ENCODE data around the gene KCNIP2. TPM values are rescaled to one million over a fixed set of nuclear protein-coding genes. Genes with fewer than 3 reads are reported as not detected.

Gene KCNIP2
- total and polyA plus RNA-seq, 2 donors (not counting 3 experiments of a cell fraction or from before 2014, with no cell fraction given): 0.36 to 2.2 TPM

- CTCF ChIA-PET: interaction anchor here (5.8 kb wide), 1 partner anchor 183 kb away, joined by 193 read pairs; no protein-coding TSS in a partner anchor
Observed at GRCh38 chr10:101785801-101786200, 57.8 kb downstream of the KCNIP2 start.

More at GRCh38 chr10:101785801-101786200, 57.8 kb downstream of the KCNIP2 start:
- DNase-seq (ENCODE audit: low read depth, low spot score) (no peak), FAIRE-seq (no peak)
- intact Hi-C loops (cut with micrococcal nuclease) (no loop called here), dilution Hi-C loops (cut with MboI; ENCODE audit: extremely low pct_ligation_motif_present, low sequenced_read_pairs) (no loop called here)
- no peak overlapping the region for H3K9ac ChIP-seq (replicated peaks; ENCODE audit: extremely low read depth, insufficient read depth, low read length)
- H4K20me1 ChIP-seq (replicated peaks; ENCODE audit: control insufficient read depth, extremely low read depth, insufficient read depth, low read length): no peaks in the 10 kb centered on the region
- no peaks in the 10 kb centered on the region for H3K27me3 ChIP-seq (ENCODE audit: control insufficient read depth in 2 of 2, insufficient read depth in 2 of 2, low read length in 2 of 2)
- no peak overlapping the region for H2AFZ ChIP-seq (ENCODE audit: low read depth, low read length)
- H3K4me3 ChIP-seq (replicated peaks in 1 of 3; ENCODE audit: insufficient read depth in 1 of 3, low read depth in 1 of 3, low read length in 3 of 3): no peak overlapping the region
- no peak for TF ChIP-seq JUN (IDR thresholded peaks at IDR 0.05; ENCODE audit: borderline replicate concordance, insufficient read depth, insufficient read length, low read depth)
- TF ChIP-seq CTCF (IDR thresholded peaks at IDR 0.05; ENCODE audit: extremely low read depth in 1 of 2, insufficient read depth in 1 of 2, low read depth in 1 of 2, low read length in 2 of 2): no peak
- no peak for TF ChIP-seq GATA2 (IDR thresholded peaks at IDR 0.05; ENCODE audit: insufficient read depth, insufficient read length, low read depth, low read length)
- TF ChIP-seq, protein P1, sequence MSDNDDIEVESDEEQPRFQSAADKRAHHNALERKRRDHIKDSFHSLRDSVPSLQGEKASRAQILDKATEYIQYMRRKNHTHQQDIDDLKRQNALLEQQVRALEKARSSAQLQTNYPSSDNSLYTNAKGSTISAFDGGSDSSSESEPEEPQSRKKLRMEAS (IDR thresholded peaks at IDR 0.05; ENCODE audit: insufficient read depth, insufficient read length): no peak
- no peak for TF ChIP-seq MYC (IDR thresholded peaks at IDR 0.05; ENCODE audit: low read depth, low read length)
- no peak for TF ChIP-seq POLR2A (IDR thresholded peaks at IDR 0.05; ENCODE audit: low read depth, low read length)
- TF ChIP-seq FOS (IDR thresholded peaks at IDR 0.05; ENCODE audit: borderline replicate concordance, insufficient read depth, low read length): no peak
- TF ChIP-seq EZH2 (IDR thresholded peaks at IDR 0.05; ENCODE audit: borderline replicate concordance, low read depth, low read length, severe bottlenecking): no peak
- TF ChIP-seq POLR2AphosphoS5 (IDR thresholded peaks at IDR 0.05; ENCODE audit: insufficient read depth, low read depth, low read length): no peak
- no peaks in the 10 kb centered on the region for H3K9me3 ChIP-seq (replicated peaks; ENCODE audit: control insufficient read depth, insufficient read depth, low read length)
- no peak overlapping the region for H3K4me2 ChIP-seq (ENCODE audit: insufficient read depth, low read length)
- peaks cover 7% of the 10 kb centered on the region for H3K79me2 ChIP-seq (ENCODE audit: control insufficient read depth, insufficient read depth, low read length)
- TSS peak; percentile 12 for BruUV-seq (replicated peaks)
- H3K9me1 ChIP-seq (replicated peaks; ENCODE audit: control insufficient read depth, extremely low read depth, insufficient read depth, low read length): no peaks in the 10 kb centered on the region
- H3K36me3 ChIP-seq (ENCODE audit: control insufficient read depth in 2 of 2, extremely low read depth in 1 of 2, insufficient read depth in 2 of 2, low read length in 2 of 2): peaks cover 18 to 23% of the 10 kb centered on the region in 2 experiments
- no peak overlapping the region for H3K27ac ChIP-seq (ENCODE audit: insufficient read depth, low read depth, low read length)
- H3K4me1 ChIP-seq (ENCODE audit: control insufficient read depth, extremely low read depth, insufficient read depth, low read length): peaks cover 14% of the 10 kb centered on the region
- POLR2A ChIA-PET: no interaction called here

Data from endothelial cell of umbilical vein (primary cell).